Activated T-cell treated with anti-CD3 and anti-CD28 coated beads, Interleukin-2, amount 50 U/mL, for 1 hour (primary cell): ENCODE data around the gene CACUL1.

ENCODE experiments used
- DNase-seq: peaks from one replicate; pipeline ENCODE4 v3.0.0-alpha.2; 2020

Gene CACUL1

DNA sequence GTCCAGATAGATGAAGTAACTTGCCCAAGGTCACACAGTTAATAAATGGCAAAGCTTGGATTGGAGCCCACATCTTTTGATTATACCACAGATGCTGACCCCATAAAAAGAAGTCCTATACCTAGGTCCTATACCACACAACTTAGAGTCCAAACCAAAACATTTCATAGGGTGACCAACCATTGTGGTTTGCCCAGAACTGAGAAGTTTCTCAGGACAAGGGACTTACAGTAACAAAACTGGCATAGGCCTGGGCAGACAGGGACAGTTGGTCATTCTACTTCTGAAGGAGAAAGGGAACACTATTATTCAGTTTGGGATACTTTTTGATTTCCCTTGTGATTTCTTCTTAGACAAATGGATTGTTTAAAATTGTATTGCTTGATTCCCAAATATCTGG lies 126.4 kb downstream of the CACUL1 start:
- DNase-seq = no peak

DNA sequence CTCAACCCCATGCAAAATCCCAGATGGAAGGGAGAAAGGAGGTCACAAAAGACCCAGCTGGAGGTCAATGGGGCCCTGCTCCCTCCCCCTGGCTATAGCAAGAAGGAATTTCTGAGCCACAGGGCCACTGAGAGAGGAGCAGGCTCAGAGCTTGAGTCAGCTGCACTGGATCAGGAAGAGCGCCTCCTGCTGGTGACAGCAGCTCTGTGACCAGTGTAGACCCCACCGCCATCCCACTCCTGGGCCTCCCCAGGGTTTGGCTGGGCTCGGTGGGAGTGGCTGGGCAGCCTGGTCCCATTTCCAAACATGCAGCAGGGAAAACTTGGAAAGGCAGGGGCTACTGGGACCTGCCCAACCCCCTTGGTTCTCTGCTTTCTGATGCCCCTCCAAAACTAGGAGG lies 127.8 kb downstream of the CACUL1 start:
- DNase-seq = no peak
